ENCODE measurements around the gene AICDA.

DNA sequence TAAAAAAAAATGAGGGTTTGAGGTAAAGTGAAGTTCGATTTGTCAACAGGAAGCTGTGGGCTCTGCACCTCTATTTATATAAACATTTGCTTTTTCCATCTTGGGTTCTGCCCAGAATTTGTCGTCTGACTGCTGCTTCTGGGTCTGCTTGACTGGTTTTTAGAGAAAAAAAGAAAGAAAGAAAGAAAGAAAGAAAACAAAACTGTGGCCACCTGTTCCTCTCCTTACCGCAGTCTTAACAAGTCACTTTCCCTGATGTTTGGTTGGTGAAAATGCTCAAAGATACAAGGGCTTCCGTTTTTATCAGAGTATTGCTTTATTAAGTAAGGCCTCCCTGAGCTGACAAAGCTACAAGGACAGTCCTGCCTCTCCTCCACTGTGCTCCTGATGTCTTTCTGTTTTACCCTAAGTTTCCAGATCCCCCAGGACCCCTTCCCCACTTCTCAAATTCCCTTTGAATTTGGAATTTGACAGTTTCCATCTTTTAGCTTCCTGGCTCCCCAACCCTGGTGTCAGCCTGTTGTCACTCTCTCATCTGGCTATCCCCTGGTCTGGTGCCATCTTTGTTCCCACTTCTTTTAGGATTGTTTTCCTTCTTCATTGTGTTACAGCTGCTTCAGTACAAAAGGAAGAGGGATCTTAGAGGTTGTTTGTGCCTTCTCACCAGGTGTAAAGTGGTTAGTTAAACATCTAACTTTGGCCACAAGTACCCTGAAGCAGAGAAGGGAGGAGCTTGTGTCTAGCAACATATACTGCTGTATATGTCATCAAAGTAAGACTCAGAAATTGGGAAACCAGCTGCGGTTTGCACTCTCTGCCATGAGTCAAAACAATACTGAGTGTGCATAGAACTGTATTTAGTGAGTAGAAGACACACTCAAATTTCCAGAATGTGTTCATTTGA lies 31.9 kb upstream of the AICDA start:
- TF ChIP-seq CTCF (IDR thresholded peaks at IDR 0.05), result no peak
- no peak for TF ChIP-seq POLR2A (IDR thresholded peaks at IDR 0.05)
